GM21576 (cell line): ENCODE results near the gene BRD3.

ENCODE experiments used
- ATAC-seq: cut with Tn5 transposase; IDR thresholded peaks from one replicate; pipeline ENCODE4 v1.9.1; 2021; ENCODE audit warnings: mild to moderate bottlenecking, moderate library complexity; ENCODE audit not compliant: unreplicated experiment

BRD3 gene

DNA sequence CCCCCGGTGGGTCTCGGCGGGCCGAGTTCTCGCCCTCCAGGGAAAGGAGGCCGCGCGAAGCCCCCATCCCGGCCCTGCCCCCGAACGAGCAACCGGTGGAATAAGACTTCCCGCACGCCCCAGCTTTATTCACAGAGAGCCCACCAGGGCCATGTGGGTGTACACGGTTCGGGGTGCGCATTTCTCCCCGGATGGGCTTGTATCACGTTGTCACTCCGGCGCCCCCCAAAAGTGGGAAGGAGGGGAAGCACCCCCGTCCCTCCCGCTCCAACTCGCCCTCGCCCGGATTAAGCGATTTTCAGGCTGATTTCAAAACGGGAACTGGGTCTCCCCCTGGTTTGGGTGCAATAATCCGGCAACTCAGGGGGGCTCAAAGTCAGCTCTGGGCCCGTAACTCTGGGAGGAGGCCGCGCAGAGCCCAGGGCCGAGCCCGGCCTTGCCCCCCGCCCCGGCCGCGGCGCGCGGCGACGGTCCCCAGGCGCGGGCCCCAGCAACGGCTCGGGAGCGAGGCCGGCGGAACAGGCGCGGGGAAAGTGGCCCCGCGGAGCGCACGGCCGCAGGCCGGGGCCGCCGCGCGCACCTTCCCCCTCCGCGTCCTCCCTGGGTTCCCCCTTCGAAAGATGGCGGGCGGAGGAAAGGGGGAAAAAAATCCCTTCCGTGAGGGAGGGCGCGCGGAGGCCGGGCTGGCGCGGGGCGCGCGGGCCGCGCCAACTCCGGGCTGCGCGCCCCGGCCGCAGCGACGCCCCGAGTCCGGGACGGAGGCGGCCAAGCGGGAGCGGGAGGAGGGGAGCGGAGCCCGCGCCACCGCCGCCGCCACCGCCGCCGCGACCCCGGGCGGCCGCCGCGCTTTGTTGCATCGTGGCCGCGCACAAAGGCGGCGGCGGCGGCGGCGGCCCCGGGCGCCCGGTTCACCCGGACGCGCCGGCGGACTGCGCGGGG lies 644 bp downstream of the BRD3 start:
- ATAC-seq: peak; percentile 3

DNA sequence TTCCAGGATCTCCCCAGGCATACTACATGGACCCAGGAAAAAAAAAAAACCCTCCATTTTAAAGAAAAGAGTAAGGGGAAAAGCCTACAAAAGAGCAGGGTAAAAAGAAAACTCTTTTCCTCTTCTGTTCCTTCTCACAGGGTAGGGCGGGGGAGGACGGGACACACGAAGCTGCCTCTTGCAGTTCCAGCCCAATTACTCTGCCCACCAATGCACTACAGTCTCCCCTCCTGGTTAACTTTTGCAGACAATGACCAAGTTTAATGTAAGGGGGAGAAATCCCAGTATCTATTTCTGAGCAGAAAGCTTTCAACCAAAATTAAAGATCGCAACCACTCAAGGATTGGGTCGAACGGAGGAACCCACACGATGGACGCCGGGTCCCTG lies 1.3 kb downstream of the BRD3 start:
- ATAC-seq: no peak

GRCh38 chr9:134065612-134066419 lies 2.0 kb downstream of the BRD3 start:
- peak; percentile 28 for ATAC-seq

- ATAC-seq: no peak
Observed at GRCh38 chr9:134064711-134065110, 3.1 kb downstream of the BRD3 start.

DNA sequence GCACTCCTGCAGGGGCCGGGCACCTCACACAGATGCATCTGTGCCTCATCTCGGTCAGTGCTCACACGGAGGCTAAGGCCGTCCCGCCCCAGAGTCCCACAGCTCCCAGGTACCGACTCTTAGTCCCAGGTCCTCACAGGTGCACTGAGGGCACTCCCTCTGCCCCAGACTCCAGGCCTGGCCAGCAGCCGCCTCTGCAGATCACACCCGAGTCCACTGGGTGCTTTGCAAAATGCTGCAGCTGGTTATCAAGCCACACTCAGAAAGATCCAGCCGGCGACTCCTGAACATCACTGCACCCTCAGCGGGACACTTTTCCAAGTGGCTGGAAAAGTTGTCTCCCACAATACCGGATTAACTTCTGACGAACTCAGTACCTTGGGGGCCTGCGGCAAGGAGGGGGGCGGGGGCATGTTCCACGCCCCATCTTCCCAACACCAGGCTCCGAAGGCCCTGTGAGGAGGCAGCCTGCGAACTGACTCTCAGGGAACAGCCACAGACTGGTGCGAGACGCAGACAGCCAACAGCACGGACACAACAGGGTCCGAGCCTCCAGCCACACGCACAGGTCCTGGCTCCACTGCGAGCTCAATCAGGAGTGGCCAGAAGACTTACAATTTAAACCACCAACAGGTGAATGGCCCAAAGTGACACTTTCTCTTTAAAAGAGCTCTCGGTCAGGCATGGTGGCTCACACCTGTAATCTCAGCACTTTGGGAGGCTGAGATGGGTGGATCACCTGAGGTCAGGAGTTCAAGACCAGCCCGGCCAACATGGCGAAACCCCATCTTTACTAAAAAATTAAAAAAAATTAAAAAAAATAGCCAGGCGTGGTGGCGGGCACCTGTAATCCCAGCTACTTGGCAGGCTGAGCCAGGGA lies 4.0 kb downstream of the BRD3 start:
- ATAC-seq: no peak

DNA sequence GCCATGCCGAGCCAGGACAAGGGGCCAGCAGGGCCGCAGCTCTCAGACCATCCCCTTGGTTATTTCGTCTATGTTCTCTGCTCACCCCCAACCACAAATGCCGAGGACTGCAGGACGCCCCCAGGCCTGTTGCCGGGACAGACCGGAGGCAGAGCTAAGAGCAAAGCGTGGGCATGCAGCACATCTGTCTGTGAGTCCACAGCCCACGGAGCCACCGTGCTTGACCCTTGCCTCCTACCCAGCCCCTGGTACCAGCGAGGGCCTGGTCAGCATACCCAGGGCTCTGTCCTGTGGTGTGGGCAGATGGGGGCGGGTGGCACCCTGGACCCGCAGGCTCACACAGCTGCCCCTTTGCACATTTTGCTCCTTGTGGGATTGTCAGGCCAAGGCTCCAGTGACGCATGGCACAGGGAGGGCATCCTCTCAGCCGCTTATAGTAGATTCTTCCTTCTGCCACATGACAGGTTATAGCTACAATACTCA lies 4.7 kb downstream of the BRD3 start:
- ATAC-seq: no peak

- ATAC-seq: no peak
Observed at GRCh38 chr9:134062461-134063087, 5.3 kb downstream of the BRD3 start.

DNA sequence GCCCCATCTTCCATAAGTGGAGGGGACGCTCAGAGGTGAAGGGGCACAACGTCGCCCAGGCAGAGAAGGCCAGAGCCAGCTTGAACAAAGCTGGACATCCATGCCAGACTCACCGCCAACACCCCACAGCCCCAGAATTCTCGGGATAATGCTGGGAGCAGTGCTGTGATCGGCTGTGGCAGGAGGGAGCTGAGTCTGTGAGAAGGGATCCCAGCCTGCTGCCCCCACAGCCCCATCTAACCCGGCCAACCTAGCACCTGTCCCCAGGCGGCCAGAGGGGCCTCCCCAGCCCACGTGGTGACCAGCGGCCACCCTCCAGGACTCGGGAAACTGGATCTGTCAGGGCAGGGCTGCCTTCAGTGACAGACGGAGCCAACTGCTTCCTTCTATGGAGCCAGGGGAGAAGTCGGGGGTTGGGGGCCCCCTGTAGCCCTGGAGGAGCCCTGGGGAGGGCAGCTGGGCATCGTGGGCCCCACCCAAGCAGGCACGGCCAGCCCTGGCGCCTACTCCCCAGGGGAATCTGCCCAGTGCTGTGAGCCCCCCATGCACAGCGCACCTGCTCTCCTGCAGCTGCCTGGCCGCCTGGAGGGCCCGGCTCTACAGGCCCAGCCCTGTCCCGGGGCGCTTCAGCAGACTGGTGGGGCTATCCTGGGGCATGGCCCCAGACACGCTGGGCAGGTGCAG lies 6.0 kb downstream of the BRD3 start:
- ATAC-seq: no peak

GRCh38 chr9:134061019-134061687 lies 6.7 kb downstream of the BRD3 start:
- ATAC-seq: no peak

DNA sequence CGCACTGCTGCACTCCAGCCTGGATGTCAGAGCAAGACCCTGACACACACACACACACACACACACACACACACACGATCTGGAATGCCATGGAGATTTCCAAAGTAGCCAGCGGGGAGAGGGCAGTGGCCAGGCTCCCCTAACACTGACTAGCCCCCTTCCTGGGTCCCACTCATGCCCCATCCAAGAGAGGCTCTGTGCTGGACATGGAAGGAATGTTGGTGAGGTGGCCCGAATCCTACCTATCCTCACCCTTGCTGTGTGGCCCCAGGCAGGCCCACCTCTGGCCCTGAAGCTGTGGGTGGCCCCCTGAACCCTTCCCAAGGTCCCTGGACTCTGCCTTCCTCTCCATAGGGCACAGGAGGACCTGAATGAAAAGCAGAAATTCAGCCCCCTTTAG lies 7.3 kb downstream of the BRD3 start:
- ATAC-seq: no peak

- peak; percentile 64 for ATAC-seq
Observed at GRCh38 chr9:134059661-134060395, 8.0 kb downstream of the BRD3 start.

GRCh38 chr9:134059188-134059641 lies 8.6 kb downstream of the BRD3 start:
- ATAC-seq: no peak

GRCh38 chr9:134058716-134059115 lies 9.1 kb downstream of the BRD3 start:
- no peak for ATAC-seq

GRCh38 chr9:134057751-134058701 lies 9.8 kb downstream of the BRD3 start:
- no peak for ATAC-seq

GRCh38 chr9:134057307-134057657 lies 10.5 kb downstream of the BRD3 start:
- ATAC-seq: no peak

DNA sequence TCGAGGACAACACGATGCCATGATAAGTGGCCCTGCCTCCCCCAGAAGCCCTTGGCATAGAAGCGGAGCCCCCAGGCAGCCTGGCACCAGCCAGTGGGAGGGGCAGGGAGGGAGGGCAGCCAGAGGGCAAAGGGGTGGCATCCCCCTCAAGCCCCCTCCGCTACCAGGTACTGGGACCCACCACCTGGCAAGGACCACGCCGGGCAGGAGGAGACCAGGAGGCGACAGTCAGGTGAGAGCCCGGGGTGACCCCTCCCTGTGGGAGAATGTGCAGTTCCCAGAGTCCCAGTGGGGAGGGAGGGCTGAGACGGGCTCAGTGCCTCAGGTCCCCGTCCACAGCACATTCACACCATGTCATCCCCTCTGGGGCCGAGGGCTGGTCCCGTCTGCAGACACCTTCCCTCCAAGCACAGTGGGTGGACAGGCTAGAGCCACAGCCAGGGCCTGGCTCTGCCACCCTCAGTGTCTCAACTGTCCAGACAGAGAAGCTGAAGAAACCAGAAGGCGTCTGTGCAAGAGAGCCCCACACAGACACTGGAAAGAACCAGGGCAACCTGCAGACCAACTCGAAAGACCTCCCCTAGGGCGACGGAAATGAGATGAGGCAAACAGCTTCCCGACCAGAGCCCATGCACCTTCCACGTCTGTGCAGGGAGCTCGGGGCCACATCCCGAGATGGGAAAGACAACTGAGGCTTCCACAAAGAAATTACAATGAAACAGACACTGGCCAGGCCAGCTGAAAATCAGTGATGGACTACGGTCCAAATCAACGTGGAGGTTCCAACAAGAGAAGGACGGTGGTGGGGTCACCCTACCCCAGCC lies 11.1 kb downstream of the BRD3 start:
- ATAC-seq: no peak
